AML-193 (cell line): ENCODE measurements around the gene ANGEL1.

ENCODE experiments used
- DNase-seq, 2 experiments: peaks; one replicate each; lab custom pipeline; 2025; lab: John Stamatoyannopoulos, UW

Gene ANGEL1

GRCh38 chr14:76763096-76764041, 49.3 kb downstream of the ANGEL1 start:
- peak in 1 of 2 experiments; percentile 20 for DNase-seq

GRCh38 chr14:76762411-76763095, 50.1 kb downstream of the ANGEL1 start:
- DNase-seq: no peak

- no peak for DNase-seq
These were observed 50.7 kb downstream of the ANGEL1 start for GRCh38 chr14:76761960-76762410.

GRCh38 chr14:76761136-76761959, 51.3 kb downstream of the ANGEL1 start, which contains the start of gene VASH1:
TSS of gene VASH1 (plus strand) at chr14:76761468. CDS start at chr14:76762822, 1,354 bp downstream.
- peak; percentile 22 to 32 for DNase-seq

GRCh38 chr14:76760331-76761135, 52.1 kb downstream of the ANGEL1 start:
- no peak for DNase-seq

GRCh38 chr14:76759589-76759988, 53.1 kb downstream of the ANGEL1 start:
- no peak for DNase-seq

- no peak for DNase-seq
These were observed 56.3 kb downstream of the ANGEL1 start for GRCh38 chr14:76756371-76756750.

- DNase-seq: no peak
These were observed 56.9 kb downstream of the ANGEL1 start for GRCh38 chr14:76755610-76756370.

GRCh38 chr14:76754586-76754985, 58.1 kb downstream of the ANGEL1 start:
- DNase-seq: no peak

- DNase-seq: no peak
These were observed 59.0 kb downstream of the ANGEL1 start for GRCh38 chr14:76753541-76754198.

- no peak for DNase-seq
These were observed 59.9 kb downstream of the ANGEL1 start for GRCh38 chr14:76752744-76753143.

- peak; percentile 86 to 90 for DNase-seq
These were observed 69.7 kb downstream of the ANGEL1 start for GRCh38 chr14:76742966-76743365.

GRCh38 chr14:76742185-76742584, 70.5 kb downstream of the ANGEL1 start:
- no peak for DNase-seq

GRCh38 chr14:76741074-76741473, 71.6 kb downstream of the ANGEL1 start:
- DNase-seq: no peak
